ENCODE measurements around the gene PRTFDC1.
"Not testable (repeated sequence)": the region's sequence is repeated elsewhere in the genome, so short reads cannot be mapped to it uniquely, and the experiment has no call there.

The PRTFDC1 gene

GRCh38 chr10:24928163-24928562 is 24.2 kb downstream of the PRTFDC1 start:
- Histone ChIP-seq H3K4me3 (replicated peaks; ENCODE audit: insufficient read depth, low read length) (no peak overlapping the region), H3K27ac (replicated peaks) (no peak overlapping the region), H3K27me3 (ENCODE audit: insufficient read depth, poor library complexity, severe bottlenecking) (no peaks in the 10 kb centered on the region)
- no peak for DNase-seq (ENCODE audit: low read depth in 1 of 2, low spot score in 1 of 2)
- TF ChIP-seq SPI1 (IDR thresholded peaks at IDR 0.05; ENCODE audit: borderline replicate concordance, low read depth), result no peak
- TF ChIP-seq GABPA (IDR thresholded peaks at IDR 0.05; ENCODE audit: low read depth), result no peak
- no peak for TF ChIP-seq CTCF (IDR thresholded peaks at IDR 0.05; ENCODE audit: insufficient read depth, low read length)
- TF ChIP-seq POLR2AphosphoS5 (IDR thresholded peaks at IDR 0.05; ENCODE audit: low read depth), result no peak
- TF ChIP-seq REST (IDR thresholded peaks at IDR 0.05; ENCODE audit: insufficient replicate concordance, low read depth), result no peak

GRCh38 chr10:24926557-24926956 is 25.8 kb downstream of the PRTFDC1 start:
- H3K27me3 ChIP-seq (ENCODE audit: insufficient read depth, poor library complexity, severe bottlenecking), result no peaks in the 10 kb centered on the region
- no peak for DNase-seq (ENCODE audit: low read depth in 1 of 2, low spot score in 1 of 2)
- TF ChIP-seq SPI1 (IDR thresholded peaks at IDR 0.05; ENCODE audit: borderline replicate concordance, low read depth) (no peak), CTCF (IDR thresholded peaks at IDR 0.05; ENCODE audit: insufficient read depth, low read length) (no peak), POLR2AphosphoS5 (IDR thresholded peaks at IDR 0.05; ENCODE audit: low read depth) (no peak), GABPA (IDR thresholded peaks at IDR 0.05; ENCODE audit: low read depth) (no peak), REST (IDR thresholded peaks at IDR 0.05; ENCODE audit: insufficient replicate concordance, low read depth) (no peak)
- no peak overlapping the region for H3K4me3 ChIP-seq (replicated peaks; ENCODE audit: insufficient read depth, low read length)
- H3K27ac ChIP-seq (replicated peaks), result no peak overlapping the region

GRCh38 chr10:24925799-24926198 is 26.6 kb downstream of the PRTFDC1 start:
- Histone ChIP-seq H3K4me3 (replicated peaks; ENCODE audit: insufficient read depth, low read length) (no peak overlapping the region), H3K27me3 (ENCODE audit: insufficient read depth, poor library complexity, severe bottlenecking) (no peaks in the 10 kb centered on the region), H3K27ac (replicated peaks) (no peak overlapping the region)
- TF ChIP-seq POLR2AphosphoS5 (IDR thresholded peaks at IDR 0.05; ENCODE audit: low read depth) (no peak), GABPA (IDR thresholded peaks at IDR 0.05; ENCODE audit: low read depth) (no peak), REST (IDR thresholded peaks at IDR 0.05; ENCODE audit: insufficient replicate concordance, low read depth) (no peak), CTCF (IDR thresholded peaks at IDR 0.05; ENCODE audit: insufficient read depth, low read length) (no peak), SPI1 (IDR thresholded peaks at IDR 0.05; ENCODE audit: borderline replicate concordance, low read depth) (no peak)
- DNase-seq (ENCODE audit: low read depth in 1 of 2, low spot score in 1 of 2), result no peak

- H3K27ac ChIP-seq (replicated peaks); H3K4me3 ChIP-seq (replicated peaks; ENCODE audit: insufficient read depth, low read length); DNase-seq (ENCODE audit: low read depth in 1 of 2, low spot score in 1 of 2); H3K27me3 ChIP-seq (ENCODE audit: insufficient read depth, poor library complexity, severe bottlenecking): not testable (repeated sequence)
Measured at GRCh38 chr10:24924483-24924882, 27.9 kb downstream of the PRTFDC1 start.

GRCh38 chr10:24922222-24922868 is 30.1 kb downstream of the PRTFDC1 start:
- DNase-seq (ENCODE audit: low read depth in 1 of 2, low spot score in 1 of 2); H3K27ac ChIP-seq (replicated peaks); H3K4me3 ChIP-seq (replicated peaks; ENCODE audit: insufficient read depth, low read length); H3K27me3 ChIP-seq (ENCODE audit: insufficient read depth, poor library complexity, severe bottlenecking): not testable (repeated sequence)
